Stimulated activated CD8-positive, alpha-beta memory T cell treated with anti-CD3 and anti-CD28 coated beads, Interleukin-4, amount 100 ng/mL, for 1 hour (primary cell): ENCODE results near the gene ADGRA1.
"Not testable (repeated sequence)": the region's sequence is repeated elsewhere in the genome, so short reads cannot be mapped to it uniquely, and the experiment has no call there.

Experiments used
- DNase-seq, 2 donors: peaks; one replicate each; pipeline ENCODE4 v3.0.0-alpha.2; 2020; ENCODE audit warnings: low read depth in 2 of 2, low spot score in 1 of 2

The ADGRA1 gene

GRCh38 chr10:133127291-133128125, 39.8 kb downstream of the ADGRA1 start:
- DNase-seq, result no peak

- DNase-seq, result no peak
These were observed 40.7 kb downstream of the ADGRA1 start for GRCh38 chr10:133128126-133129070.

GRCh38 chr10:133129071-133129858, 41.5 kb downstream of the ADGRA1 start:
- no peak for DNase-seq

GRCh38 chr10:133129859-133130495, 42.3 kb downstream of the ADGRA1 start:
- no peak for DNase-seq

- DNase-seq, result no peak
These were observed 42.9 kb downstream of the ADGRA1 start for GRCh38 chr10:133130602-133131001.

GRCh38 chr10:133131053-133131452, 43.3 kb downstream of the ADGRA1 start:
- no peak for DNase-seq

- no peak for DNase-seq
These were observed 44.2 kb downstream of the ADGRA1 start for GRCh38 chr10:133131734-133132472.

GRCh38 chr10:133132473-133133291, 45.0 kb downstream of the ADGRA1 start:
- no peak for DNase-seq

GRCh38 chr10:133133471-133134231, 45.9 kb downstream of the ADGRA1 start:
- no peak for DNase-seq

- DNase-seq, result no peak
These were observed 46.8 kb downstream of the ADGRA1 start for GRCh38 chr10:133134411-133135115.

GRCh38 chr10:133135116-133135465, 47.4 kb downstream of the ADGRA1 start:
- no peak for DNase-seq

- not testable (repeated sequence) for DNase-seq
These were observed 49.9 kb downstream of the ADGRA1 start for GRCh38 chr10:133137486-133138145.

GRCh38 chr10:133139551-133140065, 51.9 kb downstream of the ADGRA1 start:
- DNase-seq, result no peak

GRCh38 chr10:133140417-133141143, 52.9 kb downstream of the ADGRA1 start:
- DNase-seq, result no peak

GRCh38 chr10:133141144-133141957, 53.6 kb downstream of the ADGRA1 start:
- DNase-seq, result no peak

- DNase-seq, result no peak
These were observed 54.2 kb downstream of the ADGRA1 start for GRCh38 chr10:133141958-133142340.
